Activated CD4-positive, alpha-beta T cell treated with anti-CD3 and anti-CD28 coated beads, Interleukin-2, amount 50 U/mL, for 24 hours (primary cell): ENCODE measurements around the gene ACE2.

Experiments used
- DNase-seq, 2 donors: peaks; one replicate each; pipeline ENCODE4 v3.0.0-alpha.2; 2020; ENCODE audit warnings: low read depth in 1 of 2, low spot score in 1 of 2

Gene ACE2

GRCh38 chrX:15512401-15512965, 88.3 kb downstream of the ACE2 start:
- DNase-seq = no peak

DNA sequence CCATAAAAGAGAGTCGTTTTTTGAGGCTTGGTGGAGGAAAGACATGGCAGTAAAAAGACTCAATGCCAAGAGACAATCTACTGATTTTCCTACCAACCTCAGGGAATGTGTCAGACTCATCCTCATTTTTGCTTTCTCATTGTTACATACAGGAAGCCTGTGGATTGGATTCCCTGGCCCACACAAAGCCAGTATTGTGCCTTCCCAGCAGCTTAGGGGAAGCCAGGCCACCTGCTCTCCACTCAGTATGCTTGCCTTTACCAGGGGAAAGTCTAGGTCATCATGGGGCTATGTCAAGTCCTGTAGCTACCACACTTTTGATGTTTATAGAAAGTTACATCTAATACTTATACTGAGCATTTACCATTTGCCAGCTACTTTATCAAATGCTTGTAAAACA, 89.2 kb downstream of the ACE2 start:
- no peak for DNase-seq
